HG03139 (cell line): Measurements from ENCODE around the gene SLC7A10.

Experiments
- ATAC-seq: cut with Tn5 transposase; IDR thresholded peaks from one replicate; pipeline ENCODE4 v1.9.1; 2021; ENCODE audit not compliant: unreplicated experiment

The SLC7A10 gene

GRCh38 chr19:33225458-33225926 is at the start of gene SLC7A10:
TSS of gene SLC7A10 (minus strand) at chr19:33225850. CDS start at chr19:33225703, 147 bp downstream.
- ATAC-seq: no peak

DNA sequence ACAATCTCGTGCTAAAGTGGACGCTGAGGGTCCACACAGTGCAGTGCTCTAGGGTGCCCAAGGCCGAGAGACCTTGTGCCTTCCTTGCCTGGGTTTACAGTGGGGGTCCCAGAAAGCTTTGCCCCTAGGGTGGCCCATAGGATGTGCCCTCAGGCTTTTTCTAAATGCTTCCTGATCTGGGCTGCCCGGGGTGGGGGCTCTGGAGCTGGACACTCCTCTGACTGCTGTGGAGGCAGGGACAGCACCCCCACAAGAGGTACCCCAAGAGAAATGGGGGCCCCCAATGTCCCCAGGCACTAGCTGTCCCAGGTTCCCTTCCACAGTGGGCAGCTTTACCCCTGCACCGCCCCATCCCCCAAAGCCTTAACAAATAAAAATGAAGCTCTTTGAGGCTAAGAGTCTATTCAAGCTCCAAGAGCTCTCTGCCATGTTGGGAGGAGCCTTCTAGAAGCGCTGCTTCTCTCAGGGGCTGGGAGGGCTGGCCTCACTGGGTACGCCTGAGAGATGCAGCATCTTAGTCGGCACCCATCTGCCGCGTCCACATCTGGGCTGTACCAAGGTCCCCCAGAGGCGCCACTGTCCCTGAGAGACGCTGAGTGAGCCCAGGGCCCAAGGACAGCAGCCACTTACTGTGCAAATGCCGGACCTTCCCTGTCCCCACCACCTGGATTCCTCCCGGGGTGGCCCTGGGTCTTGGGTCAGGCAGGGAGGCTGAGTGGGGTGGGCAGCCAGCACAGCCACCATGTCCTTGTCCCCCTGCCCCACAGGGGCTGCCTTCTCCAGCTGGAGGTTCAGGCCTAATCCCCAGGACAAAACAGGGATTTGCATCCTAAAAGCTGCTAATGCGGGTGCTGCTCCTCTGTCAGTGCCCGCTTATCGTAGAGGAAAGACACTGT is 49.3 kb upstream of the SLC7A10 start:
- no peak for ATAC-seq

DNA sequence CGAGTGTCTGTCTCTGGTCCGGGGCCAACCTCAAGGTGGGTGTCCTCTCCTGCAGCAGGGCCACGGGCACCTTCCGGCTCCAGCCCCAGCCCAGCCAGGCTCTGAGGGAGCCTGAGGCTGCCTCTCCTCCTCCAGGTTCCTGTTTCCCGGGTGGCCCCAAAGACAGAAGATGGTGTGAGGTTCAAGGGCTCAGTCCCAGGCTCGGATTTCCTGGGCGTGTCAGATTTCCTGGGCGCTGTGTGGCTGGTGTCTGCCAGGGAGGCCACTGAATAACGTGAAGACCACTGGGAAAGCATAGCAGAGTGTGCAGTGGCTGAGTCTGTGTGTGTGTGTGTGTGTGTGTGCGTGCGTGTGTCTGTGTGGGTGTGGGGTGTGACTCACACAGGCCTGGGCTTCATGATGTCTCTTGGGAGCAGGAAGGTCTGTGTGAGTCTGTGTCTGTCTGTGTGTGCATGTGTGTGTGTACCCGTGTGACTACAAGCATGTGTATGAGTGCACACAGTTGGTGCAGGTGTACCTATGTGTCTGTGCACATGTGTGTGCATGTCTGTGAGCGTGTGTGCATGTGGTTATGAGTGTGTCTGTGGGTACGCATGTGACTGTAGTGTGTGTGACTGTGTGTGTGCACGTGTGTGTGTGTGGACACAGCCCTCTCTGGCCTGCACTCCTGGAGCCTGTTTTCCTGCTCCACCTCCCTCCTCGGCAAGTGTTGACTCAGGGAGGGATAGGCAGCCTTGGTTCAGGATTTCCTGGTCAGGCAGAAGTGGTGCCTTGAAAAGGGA is 48.4 kb upstream of the SLC7A10 start:
- ATAC-seq: no peak

DNA sequence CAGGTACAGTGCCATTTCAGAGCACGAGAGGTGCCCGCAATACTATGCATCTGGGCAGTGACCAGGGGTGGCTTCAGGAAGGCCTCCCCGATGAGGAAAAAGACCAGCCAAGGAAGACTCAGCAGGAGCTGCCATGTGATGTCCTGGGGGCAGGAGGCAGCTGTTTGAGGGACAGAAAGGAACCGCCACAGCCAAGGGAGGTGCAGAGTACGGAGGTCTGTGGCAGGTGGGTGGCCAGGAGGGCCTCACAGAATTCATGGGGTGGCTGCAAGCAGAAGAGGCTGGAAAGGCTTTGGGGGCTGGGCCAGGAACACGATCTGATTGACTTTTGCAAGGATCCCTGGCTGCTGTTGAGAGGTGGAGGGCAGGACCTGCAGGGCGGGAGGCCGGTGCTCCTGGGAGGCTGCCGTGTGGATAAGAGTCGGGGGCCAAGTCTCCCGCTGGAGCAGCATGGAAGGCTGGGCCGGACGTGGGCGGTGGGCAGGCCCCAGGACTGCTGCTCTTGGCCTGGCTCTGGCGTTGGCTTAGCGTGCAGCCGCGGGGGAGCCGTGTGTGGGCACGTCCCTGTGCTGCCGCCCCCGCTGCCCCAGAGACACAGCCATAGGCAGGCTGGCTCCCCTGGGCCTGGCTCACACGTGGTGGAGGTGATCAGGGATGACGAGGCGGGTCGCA is 47.6 kb upstream of the SLC7A10 start:
- no peak for ATAC-seq

- ATAC-seq: no peak
Observed at GRCh38 chr19:33271246-33272021, 45.8 kb upstream of the SLC7A10 start.

DNA sequence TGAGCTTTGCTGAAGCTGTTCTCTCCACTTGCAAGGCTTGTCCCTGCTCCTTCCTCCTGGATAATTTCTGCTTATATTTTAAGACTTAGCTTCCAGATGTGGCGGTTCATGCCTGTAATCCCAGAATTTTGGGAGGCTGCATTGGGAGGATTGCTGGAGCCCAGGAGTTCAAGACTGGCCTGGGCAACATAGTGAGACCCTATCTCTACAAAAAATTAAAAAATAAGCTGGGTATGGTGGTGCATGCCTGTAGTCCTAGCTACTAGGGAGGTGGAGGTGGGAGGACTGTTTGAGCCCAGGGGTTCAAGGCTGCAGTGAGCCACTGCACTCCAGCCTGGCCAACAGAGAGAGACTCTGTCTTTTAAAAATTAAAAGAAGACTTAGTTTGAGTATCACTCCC is 45.1 kb upstream of the SLC7A10 start:
- no peak for ATAC-seq

GRCh38 chr19:33269016-33269415 is 43.4 kb upstream of the SLC7A10 start:
- no peak for ATAC-seq

DNA sequence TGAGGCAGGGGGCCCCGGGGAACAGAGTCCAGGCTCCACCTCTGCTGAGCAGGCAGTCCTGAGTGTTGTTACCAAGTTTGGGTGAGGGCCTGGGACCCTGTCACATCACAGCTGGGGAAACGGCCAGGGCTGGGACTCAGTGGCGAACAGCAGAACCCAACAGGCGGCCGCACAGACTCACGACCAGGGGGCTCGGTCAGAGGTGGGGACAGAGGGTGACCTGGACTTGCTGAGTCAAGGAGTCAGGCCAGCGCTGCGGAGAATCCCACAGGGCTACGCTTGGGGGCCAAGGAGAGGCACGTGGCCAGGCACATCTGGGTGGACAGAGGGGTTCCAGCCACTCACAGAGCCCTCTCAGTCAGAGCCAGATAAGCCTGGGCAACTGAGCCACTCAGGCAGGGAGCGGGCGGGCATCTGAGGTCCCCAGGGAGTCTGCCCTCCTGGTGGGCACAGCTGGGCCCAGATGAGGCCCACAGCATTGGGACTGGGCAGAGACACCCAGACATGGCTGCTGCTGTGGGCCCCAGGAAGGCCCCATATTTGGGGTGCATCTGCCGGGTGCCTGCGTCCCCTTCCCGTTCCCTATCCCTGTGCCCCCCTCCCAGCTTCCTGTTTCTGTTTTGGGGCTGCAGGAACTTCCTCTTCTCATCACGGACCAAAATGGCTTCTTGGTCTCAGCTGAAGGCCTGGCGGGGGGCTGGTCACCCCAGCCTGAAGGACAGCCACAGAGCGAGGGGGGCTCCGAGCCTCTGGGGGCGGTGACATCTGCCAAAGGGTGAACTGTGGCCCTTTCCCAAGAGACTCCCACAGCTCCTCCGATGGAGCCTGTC is 42.7 kb upstream of the SLC7A10 start:
- ATAC-seq: no peak

DNA sequence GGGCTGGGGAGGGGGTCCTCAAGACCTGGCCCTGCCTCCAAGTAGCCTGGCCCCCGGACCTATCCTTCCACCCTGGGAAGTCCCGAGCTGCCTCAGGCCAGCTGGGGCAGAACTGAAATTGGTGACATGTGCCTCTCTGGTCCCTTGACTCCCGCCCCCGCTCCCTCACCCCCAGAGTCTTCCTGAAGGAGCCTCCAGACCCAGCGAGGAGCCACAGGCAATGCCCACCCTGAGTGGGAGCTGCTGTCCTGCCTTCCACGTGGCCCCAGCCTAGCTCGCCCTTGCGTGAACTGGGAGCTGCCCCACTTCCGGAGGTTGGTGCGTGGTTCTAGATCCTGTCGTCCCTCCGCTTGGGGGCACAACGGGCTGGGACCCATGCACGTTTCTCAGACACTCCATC is 42.1 kb upstream of the SLC7A10 start:
- no peak for ATAC-seq

- ATAC-seq: no peak
Observed at GRCh38 chr19:33266974-33267484, 41.4 kb upstream of the SLC7A10 start.

DNA sequence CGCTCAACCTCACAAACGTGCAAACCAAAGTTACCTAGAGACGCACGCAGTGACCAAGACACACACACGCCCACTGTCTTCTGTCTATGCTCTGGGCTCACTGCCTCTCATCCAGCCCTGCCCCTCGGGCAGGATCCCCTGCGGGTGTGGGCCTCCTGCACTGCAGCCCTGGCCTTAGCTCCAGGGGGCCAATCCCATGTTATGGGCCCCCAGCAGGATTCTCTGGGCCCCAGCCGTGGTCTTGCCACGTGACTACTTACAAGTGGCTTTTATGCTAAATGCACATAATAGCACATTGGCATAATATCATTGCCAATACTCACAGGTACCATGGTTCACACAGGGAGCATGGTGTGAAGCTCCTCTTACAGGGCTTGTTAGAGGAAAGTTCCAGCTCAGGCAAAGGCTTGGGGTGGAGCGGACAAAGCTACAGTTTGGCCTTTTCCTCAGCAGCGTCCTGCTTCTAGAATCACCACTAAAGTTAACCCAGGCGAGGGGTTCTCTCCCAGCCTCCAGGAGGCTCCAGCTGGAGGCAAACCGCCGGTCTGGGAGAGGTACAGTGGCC is 39.3 kb upstream of the SLC7A10 start:
- no peak for ATAC-seq

DNA sequence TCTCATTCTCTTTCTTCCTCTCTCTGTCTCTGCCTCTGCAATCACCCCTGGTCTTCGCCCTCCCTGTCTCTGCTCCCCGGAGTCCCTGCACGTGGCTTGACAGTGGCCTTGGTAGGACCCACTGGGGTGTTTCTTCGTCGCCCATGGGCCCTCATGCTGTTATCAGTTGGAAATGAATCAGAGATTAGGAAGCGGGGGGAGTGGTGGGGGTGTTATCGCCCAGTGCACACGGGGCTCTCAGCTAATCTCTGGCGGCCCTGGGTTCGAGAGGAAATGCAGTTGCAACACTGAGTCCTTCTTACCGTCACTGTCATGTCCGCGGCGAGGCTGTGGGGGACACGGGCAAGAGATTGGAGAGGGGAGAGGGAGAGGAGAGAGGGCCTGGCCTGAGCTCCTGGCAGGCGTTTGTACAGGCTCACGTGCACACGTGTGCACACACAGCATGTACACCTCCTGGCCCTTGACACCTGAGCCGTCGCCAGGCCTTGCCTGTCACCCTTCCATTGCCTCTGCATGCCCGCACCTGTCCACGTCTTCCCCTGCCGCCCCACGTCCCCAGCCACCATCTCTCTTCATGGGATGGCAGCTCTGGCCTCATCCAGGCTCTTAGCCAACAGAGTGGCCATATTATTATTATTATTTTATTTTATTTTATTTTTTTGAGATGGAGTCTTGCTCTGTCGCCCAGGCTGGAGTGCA is 37.8 kb upstream of the SLC7A10 start:
- ATAC-seq: no peak

DNA sequence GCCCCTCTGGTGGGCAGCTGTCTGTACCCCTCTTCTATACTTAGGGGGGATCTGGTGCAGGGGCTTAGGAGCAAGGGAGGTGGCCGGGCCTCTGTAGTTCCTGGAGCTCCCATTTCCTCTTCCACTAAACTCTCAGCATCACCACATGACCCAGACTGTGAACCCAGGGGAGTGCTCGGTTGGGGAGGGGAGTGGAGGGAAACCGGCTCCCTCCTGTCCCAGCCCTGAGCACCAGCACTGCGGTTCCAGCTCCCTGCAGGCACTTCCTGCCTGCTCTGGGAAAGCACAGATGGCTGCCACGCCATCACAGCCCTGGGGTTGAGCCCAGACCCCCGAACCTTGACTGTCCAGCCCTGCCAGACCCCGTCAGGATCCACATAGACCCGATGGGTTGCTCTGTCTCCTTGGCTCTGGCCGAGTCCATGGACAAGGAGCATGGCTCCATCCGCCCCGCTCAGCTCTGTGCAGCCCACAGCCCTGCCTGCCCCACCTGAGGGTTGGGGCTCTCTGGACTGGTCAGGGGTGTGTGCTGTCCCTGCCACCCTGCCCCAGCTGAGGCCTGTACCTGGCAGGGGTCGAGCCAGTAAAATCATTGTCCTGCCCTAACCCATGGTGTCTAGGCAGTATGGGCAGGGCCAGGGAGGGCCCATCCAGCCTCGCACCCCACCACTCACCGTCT is 36.0 kb upstream of the SLC7A10 start:
- no peak for ATAC-seq

GRCh38 chr19:33260628-33261418 is 35.2 kb upstream of the SLC7A10 start:
- no peak for ATAC-seq

DNA sequence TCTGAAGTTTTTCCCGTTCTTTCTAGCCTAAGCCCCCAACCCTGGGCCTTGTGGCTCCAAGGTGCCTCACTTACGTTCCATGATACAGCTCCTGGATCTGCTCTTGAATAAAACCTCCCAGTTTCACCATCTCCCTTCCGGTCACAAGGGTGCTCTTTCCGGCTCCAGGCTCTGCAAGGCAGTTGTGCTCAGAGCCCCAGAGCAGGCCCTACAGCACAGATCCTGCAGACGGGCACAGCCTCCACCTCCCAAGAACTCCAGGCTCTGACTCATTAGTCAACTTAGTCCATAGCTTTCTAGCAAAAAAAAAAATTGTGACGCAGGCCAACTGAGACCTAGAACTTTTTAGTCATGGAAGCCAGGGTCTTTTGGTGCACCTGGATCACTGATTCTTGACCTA is 33.9 kb upstream of the SLC7A10 start:
- no peak for ATAC-seq

GRCh38 chr19:33257828-33258227 is 32.2 kb upstream of the SLC7A10 start:
- ATAC-seq: no peak

- ATAC-seq: no peak
Observed at GRCh38 chr19:33256261-33256660, 30.6 kb upstream of the SLC7A10 start.
